Kidney (tissue), 14 donors: ENCODE measurements around the gene C2CD4D. TPM values are rescaled to one million over a fixed set of nuclear protein-coding genes. Genes with fewer than 3 reads are reported as not detected.
"Not testable (repeated sequence)": the region's sequence is repeated elsewhere in the genome, so short reads cannot be mapped to it uniquely, and the experiment has no call there.

Source experiments
- DNase-seq, 5 donors: peaks; one replicate each; pipeline ENCODE4 v3.0.0-alpha.2; 2013 to 2020
- FAIRE-seq: peaks from 2 replicates; lab custom pipeline; 2012; peaks lifted over from hg19 to GRCh38; lab: Jason Lieb, UNC
- H3K27ac ChIP-seq, 2 donors: one replicate each; pipeline ENCODE4 v1.7.0; 2013; ENCODE audit warnings: low read depth in 2 of 2, low read length in 2 of 2, inconsistent platforms in 1 of 2
- H3K27me3 ChIP-seq: one replicate; pipeline ENCODE4 v1.7.1; 2013; ENCODE audit warnings: low read length, inconsistent platforms; ENCODE audit not compliant: control insufficient read depth, insufficient read depth
- H3K36me3 ChIP-seq, 3 donors: one replicate each; pipeline versions ENCODE4 v1.7.0 to v1.7.1; 2013; ENCODE audit warnings: low read length in 3 of 3, control low read depth in 1 of 3, inconsistent platforms in 1 of 3; ENCODE audit not compliant: insufficient read depth in 3 of 3, control insufficient read depth in 2 of 3
- H3K4me1 ChIP-seq, 3 donors: one replicate each; pipeline versions ENCODE4 v1.7.0 to v1.7.1; 2013; ENCODE audit warnings: low read length in 3 of 3, inconsistent platforms in 1 of 3, low read depth in 1 of 3; ENCODE audit not compliant: control insufficient read depth in 2 of 3, insufficient read depth in 2 of 3
- H3K4me3 ChIP-seq, 3 donors: one replicate each; pipeline versions ENCODE4 v1.7.0 to v1.8.1; 2013; ENCODE audit warnings: low read length in 3 of 3, control low read depth in 1 of 3, inconsistent platforms in 1 of 3
- H3K9ac ChIP-seq, 3 donors: one replicate each; pipeline versions ENCODE4 v1.7.0 to v1.7.1; 2013; ENCODE audit warnings: low read length in 3 of 3, control low read depth in 1 of 3, inconsistent platforms in 1 of 3
- H3K9me3 ChIP-seq, 3 donors: one replicate each; pipeline versions ENCODE4 v1.7.0 to v1.7.1; 2013; ENCODE audit warnings: low read length in 3 of 3, control low read depth in 1 of 3, inconsistent platforms in 1 of 3; ENCODE audit not compliant: control insufficient read depth in 2 of 3, insufficient read depth in 1 of 3
- CTCF ChIP-seq: IDR thresholded peaks from 3 replicates; pipeline ENCODE4 v1.5.1; 2012; ENCODE audit warnings: mild to moderate bottlenecking, moderate library complexity, borderline replicate concordance; ENCODE audit not compliant: insufficient read depth; ENCODE audit errors: extremely low read depth
- intact Hi-C: fragments of 100-400 bp; cut with DNase I; formaldehyde crosslinking; loops from one replicate; pipeline ENCODE4 v1.11.1; 2022
- polyA plus RNA-seq: library from polyadenylated mRNA; stranded (reverse); fragments of 350-450 nt; fragmentation: Illumina TruSeq; extraction: RNeasy Lipid Tissue Mini Kit (QIAGEN cat#74804); gene quantifications from one replicate; pipeline ENCODE4 v1.2.3, GENCODE V29; 2014; ENCODE audit warnings: low read depth, low replicate concordance; ENCODE audit not compliant: insufficient read depth
- total RNA-seq: library from RNA; stranded (reverse); fragmentation: NEBNext Ultra II Directional; extraction: Animal tissue kit (Norgen Biotek cat#: 25700); gene quantifications from one replicate; pipeline ENCODE4 v1.2.1, GENCODE V29; 2021
- donor health status: control.
- donor health status: control.
- donor health status: control.
- donor health status: control.
- donor health status: control.
- donor health status: DM: yes; HTN: yes; CAD: no.
- donor health status: Normal renal cell carcinoma (clear cell type).

Gene C2CD4D
- total and polyA plus RNA-seq, 2 donors from 2014 or later, result 0.43 to 0.57 TPM

- FAIRE-seq, result no peak
- H3K9me3 ChIP-seq, result no peaks in the 10 kb centered on the region
These were observed 45.9 kb upstream of the C2CD4D start for GRCh38 chr1:151885479-151885878.

GRCh38 chr1:151884879-151885278, 45.3 kb upstream of the C2CD4D start:
- FAIRE-seq, H3K9me3 ChIP-seq, H3K9ac ChIP-seq, intact Hi-C loops, H3K36me3 ChIP-seq, DNase-seq, H3K4me1 ChIP-seq, H3K27ac ChIP-seq, H3K4me3 ChIP-seq, H3K27me3 ChIP-seq: not testable (repeated sequence)

More at GRCh38 chr1:151885479-151885878, 45.9 kb upstream of the C2CD4D start:
- intact Hi-C loops, result no loop called here
- no peak for TF ChIP-seq CTCF
- Histone ChIP-seq H3K27me3 (no peaks in the 10 kb centered on the region), H3K9ac (no peak overlapping the region), H3K27ac (no peak overlapping the region), H3K36me3 (peaks cover 0 to 4% (median 3%) of the 10 kb centered on the region in 3 donors), H3K4me1 (no peaks in the 10 kb centered on the region), H3K4me3 (no peak overlapping the region)
- no peak for DNase-seq

GRCh38 chr1:151884445-151884844, 44.8 kb upstream of the C2CD4D start:
- FAIRE-seq, H3K9me3 ChIP-seq, H3K27me3 ChIP-seq: not testable (repeated sequence)

GRCh38 chr1:151883898-151884297, 44.3 kb upstream of the C2CD4D start:
- H3K9ac ChIP-seq, H3K36me3 ChIP-seq, H3K4me1 ChIP-seq, H3K27ac ChIP-seq, H3K4me3 ChIP-seq, DNase-seq, H3K27me3 ChIP-seq, intact Hi-C loops, H3K9me3 ChIP-seq, FAIRE-seq: not testable (repeated sequence)

More at GRCh38 chr1:151884445-151884844, 44.8 kb upstream of the C2CD4D start:
- DNase-seq, H3K4me1 ChIP-seq, H3K36me3 ChIP-seq, H3K27ac ChIP-seq, H3K4me3 ChIP-seq, intact Hi-C loops: not testable (repeated sequence)
- peak overlapping the region in 1 of 3 donors; percentile 1 for H3K9ac ChIP-seq

- FAIRE-seq, H3K27me3 ChIP-seq, DNase-seq, H3K9ac ChIP-seq, H3K27ac ChIP-seq, H3K4me3 ChIP-seq, H3K36me3 ChIP-seq, intact Hi-C loops, H3K9me3 ChIP-seq, H3K4me1 ChIP-seq: not testable (repeated sequence)
These were observed 43.3 kb upstream of the C2CD4D start for GRCh38 chr1:151882918-151883317.
